Measurements from ENCODE around the gene MRPS16. TPM values are rescaled to one million over a fixed set of nuclear protein-coding genes. Genes with fewer than 3 reads are reported as not detected.

The MRPS16 gene
- total and polyA plus RNA-seq, 9 of the 15 experiments (the other 6 are each of a cell fraction or from before 2014, with no cell fraction given) = 65.0 to 239 (median 146) TPM

- peak; percentile 78; the same call in 1 of the 2 replicates for TF ChIP-seq DMBX1 (CRISPR knock-in tag; IDR thresholded peaks at IDR 0.05; ENCODE audit: borderline replicate concordance)
- no peak for TF ChIP-seq GATA2 (CRISPR knock-in tag; IDR thresholded peaks at IDR 0.05)
- TF ChIP-seq ATF3 (IDR thresholded peaks at IDR 0.05) = no peak
- TF ChIP-seq ATF3 (CRISPR knock-in tag; conservative IDR thresholded peaks at IDR 0.05) = no peak
- TF ChIP-seq TAF15 (IDR thresholded peaks at IDR 0.05; ENCODE audit: low read depth, low read length) = no peak
- TF ChIP-seq CHD1 (IDR thresholded peaks at IDR 0.05; ENCODE audit: low read length) = no peak
- no peak for TF ChIP-seq ELK1 (CRISPR knock-in tag; IDR thresholded peaks at IDR 0.05)
- TF ChIP-seq, protein P1, sequence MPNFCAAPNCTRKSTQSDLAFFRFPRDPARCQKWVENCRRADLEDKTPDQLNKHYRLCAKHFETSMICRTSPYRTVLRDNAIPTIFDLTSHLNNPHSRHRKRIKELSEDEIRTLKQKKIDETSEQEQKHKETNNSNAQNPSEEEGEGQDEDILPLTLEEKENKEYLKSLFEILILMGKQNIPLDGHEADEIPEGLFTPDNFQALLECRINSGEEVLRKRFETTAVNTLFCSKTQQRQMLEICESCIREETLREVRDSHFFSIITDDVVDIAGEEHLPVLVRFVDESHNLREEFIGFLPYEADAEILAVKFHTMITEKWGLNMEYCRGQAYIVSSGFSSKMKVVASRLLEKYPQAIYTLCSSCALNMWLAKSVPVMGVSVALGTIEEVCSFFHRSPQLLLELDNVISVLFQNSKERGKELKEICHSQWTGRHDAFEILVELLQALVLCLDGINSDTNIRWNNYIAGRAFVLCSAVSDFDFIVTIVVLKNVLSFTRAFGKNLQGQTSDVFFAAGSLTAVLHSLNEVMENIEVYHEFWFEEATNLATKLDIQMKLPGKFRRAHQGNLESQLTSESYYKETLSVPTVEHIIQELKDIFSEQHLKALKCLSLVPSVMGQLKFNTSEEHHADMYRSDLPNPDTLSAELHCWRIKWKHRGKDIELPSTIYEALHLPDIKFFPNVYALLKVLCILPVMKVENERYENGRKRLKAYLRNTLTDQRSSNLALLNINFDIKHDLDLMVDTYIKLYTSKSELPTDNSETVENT (CRISPR knock-in tag; IDR thresholded peaks at IDR 0.05) = no peak
- no peak for TF ChIP-seq HDAC6 (IDR thresholded peaks at IDR 0.05; ENCODE audit: low read depth, low read length)
- TF ChIP-seq ZBTB8A (IDR thresholded peaks at IDR 0.05; ENCODE audit: partially characterized antibody) = no peak
- TF ChIP-seq ZNF79 (CRISPR knock-in tag; IDR thresholded peaks at IDR 0.05; ENCODE audit: low read depth) = 0 out of 2 replicates have a peak, but pooled peaks have one; percentile 14
- no peak for TF ChIP-seq MAFK (IDR thresholded peaks at IDR 0.05; ENCODE audit: low read length)
- TF ChIP-seq MAX (CRISPR knock-in tag; IDR thresholded peaks at IDR 0.05) = no peak
- TF ChIP-seq, protein P2, sequence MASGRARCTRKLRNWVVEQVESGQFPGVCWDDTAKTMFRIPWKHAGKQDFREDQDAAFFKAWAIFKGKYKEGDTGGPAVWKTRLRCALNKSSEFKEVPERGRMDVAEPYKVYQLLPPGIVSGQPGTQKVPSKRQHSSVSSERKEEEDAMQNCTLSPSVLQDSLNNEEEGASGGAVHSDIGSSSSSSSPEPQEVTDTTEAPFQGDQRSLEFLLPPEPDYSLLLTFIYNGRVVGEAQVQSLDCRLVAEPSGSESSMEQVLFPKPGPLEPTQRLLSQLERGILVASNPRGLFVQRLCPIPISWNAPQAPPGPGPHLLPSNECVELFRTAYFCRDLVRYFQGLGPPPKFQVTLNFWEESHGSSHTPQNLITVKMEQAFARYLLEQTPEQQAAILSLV (tag; IDR thresholded peaks at IDR 0.05) = peak; percentile 29; the same call in 1 of the 2 replicates
- TF ChIP-seq SMARCA5 (IDR thresholded peaks at IDR 0.05) = no peak
- TF ChIP-seq XRCC3 (IDR thresholded peaks at IDR 0.05) = no peak
- TF ChIP-seq NR2C1 (IDR thresholded peaks at IDR 0.05) = no peak
- TF ChIP-seq NR2C1 (tag; IDR thresholded peaks at IDR 0.05) = peak; percentile 50; the same call in 1 of the 2 replicates
- 0 out of 2 replicates have a peak, but pooled peaks have one; percentile 70 for TF ChIP-seq HDAC8 (tag; IDR thresholded peaks at IDR 0.05)
- TF ChIP-seq HSF4 (CRISPR knock-in tag; IDR thresholded peaks at IDR 0.05; ENCODE audit: borderline replicate concordance) = no peak
- TF ChIP-seq TCF7L2 (IDR thresholded peaks at IDR 0.05; ENCODE audit: low read depth, low read length) = no peak
- TF ChIP-seq HOXB6 (CRISPR knock-in tag; IDR thresholded peaks at IDR 0.05; ENCODE audit: borderline replicate concordance) = no peak
- no peak for TF ChIP-seq GABPB2 (CRISPR knock-in tag; conservative IDR thresholded peaks at IDR 0.05)
- no peak for TF ChIP-seq ZNF445 (CRISPR knock-in tag; IDR thresholded peaks at IDR 0.05; ENCODE audit: low read depth)
- TF ChIP-seq DNMT1 (IDR thresholded peaks at IDR 0.05) = no peak
Measured at GRCh38 chr10:73261362-73261995, 9.0 kb upstream of the MRPS16 start (continued).
